Neural cell (in vitro differentiated cells): Measurements from ENCODE around the gene RHOH. TPM values are rescaled to one million over a fixed set of nuclear protein-coding genes. Genes with fewer than 3 reads are reported as not detected.

ENCODE experiments used
- H2AFZ ChIP-seq: fragments of 200-600, 300-800 bp; sonication (generic), shearing (Covaris generic); 2 replicates; pipeline ENCODE4 v1.6.0; 2014; ENCODE audit warnings: low read depth, mild to moderate bottlenecking, antibody characterized with exemption, low read length, moderate library complexity
- H3F3A ChIP-seq: fragments of 200-600 bp; shearing (Covaris generic); 2 replicates; pipeline ENCODE4 v1.6.1; 2016; ENCODE audit warnings: mild to moderate bottlenecking, moderate library complexity, mixed read lengths, antibody characterized with exemption, low read length; ENCODE audit not compliant: insufficient read depth, poor library complexity, severe bottlenecking
- H3K27ac ChIP-seq: fragments of 200-600, 300-800 bp; sonication (generic), shearing (Covaris generic); 2 replicates; pipeline ENCODE4 v1.5.1; 2014; ENCODE audit warnings: mild to moderate bottlenecking, low read length, moderate library complexity
- H3K27me3 ChIP-seq: fragments of 300-800, 200-600 bp; sonication (generic), shearing (Covaris generic); 2 replicates; pipeline ENCODE4 v1.6.0; 2014; ENCODE audit warnings: mild to moderate bottlenecking, low read depth, low read length, moderate library complexity; ENCODE audit not compliant: insufficient read depth
- H3K36me3 ChIP-seq: fragments of 300-800, 200-600 bp; sonication (generic), shearing (Covaris generic); 2 replicates; pipeline ENCODE4 v1.5.1; 2014; ENCODE audit warnings: mild to moderate bottlenecking, antibody characterized with exemption, low read length, moderate library complexity; ENCODE audit not compliant: insufficient read depth
- H3K4me2 ChIP-seq: fragments of 300-800, 200-600 bp; sonication (generic), shearing (Covaris generic); 2 replicates; pipeline ENCODE4 v1.6.0; 2014; ENCODE audit warnings: mild to moderate bottlenecking, low read length
- H3K4me3 ChIP-seq: fragments of 300-800, 200-600 bp; sonication (generic), shearing (Covaris generic); 2 replicates; pipeline ENCODE4 v1.5.1; 2014; ENCODE audit warnings: mild to moderate bottlenecking, low read length, moderate library complexity
- H3K79me2 ChIP-seq: fragments of 200-600 bp; shearing (Covaris generic); replicated peaks from 2 replicates; pipeline ENCODE4 v1.6.0; 2014; ENCODE audit warnings: mild to moderate bottlenecking, low read length, moderate library complexity; ENCODE audit not compliant: insufficient read depth
- H3K9ac ChIP-seq: fragments of 300-800, 200-600 bp; sonication (generic), shearing (Covaris generic); 2 replicates; pipeline ENCODE4 v1.6.1; 2016; ENCODE audit warnings: mild to moderate bottlenecking, low read length, mixed read lengths
- H3K9me2 ChIP-seq: fragments of 200-600 bp; shearing (Covaris generic); 2 replicates; pipeline ENCODE4 v1.6.1; 2016; ENCODE audit warnings: mild to moderate bottlenecking, low read length, mixed read lengths; ENCODE audit not compliant: insufficient read depth
- H3K9me3 ChIP-seq: fragments of 200-600, 300-800 bp; sonication (generic), shearing (Covaris generic); 2 replicates; pipeline ENCODE4 v1.6.1; 2016; ENCODE audit warnings: mild to moderate bottlenecking, mixed run types, low read length, moderate library complexity, mixed read lengths
- H4K20me1 ChIP-seq: fragments of 200-600 bp; shearing (Covaris generic); 2 replicates; pipeline ENCODE4 v1.6.1; 2016; ENCODE audit warnings: mild to moderate bottlenecking, mixed run types; ENCODE audit not compliant: insufficient read depth
- EP300 ChIP-seq: fragments of 450-650 bp; conservative IDR thresholded peaks from 2 replicates; pipeline ENCODE4 v1.6.1; 2014; ENCODE audit warnings: antibody characterized with exemption, mild to moderate bottlenecking, moderate library complexity; ENCODE audit not compliant: poor library complexity, severe bottlenecking
- EZH2 ChIP-seq: fragments of 200-600, 300-800 bp; shearing (Covaris generic), sonication (generic); IDR thresholded peaks from 2 replicates; pipeline ENCODE4 v1.6.1; 2014; ENCODE audit warnings: antibody characterized with exemption, low read length, borderline replicate concordance, mild to moderate bottlenecking; ENCODE audit not compliant: insufficient read depth, poor library complexity, severe bottlenecking
- MXI1 ChIP-seq: fragments of 450-650 bp; conservative IDR thresholded peaks from 2 replicates; pipeline ENCODE4 v1.6.1; 2014; ENCODE audit warnings: antibody characterized with exemption, mild to moderate bottlenecking; ENCODE audit not compliant: poor library complexity, severe bottlenecking
- POLR2AphosphoS5 ChIP-seq: IDR thresholded peaks from 2 replicates; pipeline ENCODE4 v1.6.1; 2012
- RAD21 ChIP-seq: fragments of 450-650 bp; conservative IDR thresholded peaks from 2 replicates; pipeline ENCODE4 v1.6.1; 2014; ENCODE audit warnings: antibody characterized with exemption, mild to moderate bottlenecking, moderate library complexity
- SMC3 ChIP-seq: fragments of 450-650 bp; conservative IDR thresholded peaks from 2 replicates; pipeline ENCODE4 v1.6.1; 2014; ENCODE audit warnings: antibody characterized with exemption, mild to moderate bottlenecking, moderate library complexity; ENCODE audit not compliant: poor library complexity
- TAF1 ChIP-seq: IDR thresholded peaks from 2 replicates; pipeline ENCODE4 v1.6.1; 2012; ENCODE audit warnings: low read depth
- polyA plus RNA-seq: library from polyadenylated mRNA; depleted of rRNA; stranded (reverse); fragments of >200 nt; gene quantifications from 2 replicates; pipeline ENCODE4 v1.2.3, GENCODE V29; 2014
- TF ChIP-seq, protein P1 (sequence below): fragments of 450-650 bp; IDR thresholded peaks from 2 replicates; pipeline ENCODE4 v1.5.1; 2014; ENCODE audit warnings: antibody characterized with exemption, mild to moderate bottlenecking, moderate library complexity; ENCODE audit not compliant: poor library complexity, severe bottlenecking
- TF ChIP-seq, protein P2 (sequence below): IDR thresholded peaks from 2 replicates; pipeline ENCODE4 v1.6.1; 2012; ENCODE audit warnings: borderline replicate concordance

The RHOH gene
- polyA plus RNA-seq, 1 donor from 2014 or later: not detected

DNA sequence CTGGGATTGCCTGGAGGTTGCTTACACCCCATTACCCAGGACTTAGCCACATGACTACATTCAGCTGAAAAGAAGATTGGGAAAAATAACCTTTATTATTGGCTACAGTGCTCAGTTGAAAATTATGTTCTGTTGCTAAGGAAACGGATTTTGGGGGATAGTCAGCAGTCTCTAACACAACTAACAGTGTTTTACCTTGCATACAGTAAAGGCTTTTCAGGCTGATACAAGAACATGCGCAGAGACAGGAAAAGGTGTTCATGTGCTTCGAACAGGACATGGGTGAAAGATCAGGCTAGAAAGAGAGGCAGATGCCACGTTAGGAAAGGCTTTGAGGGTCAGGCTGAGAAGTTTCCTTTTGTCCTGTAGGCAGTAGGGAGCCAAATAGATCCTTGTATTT is 14.8 kb upstream of the RHOH start:
- no peak overlapping the region for H3K9ac ChIP-seq
- H4K20me1 ChIP-seq: no peaks in the 10 kb centered on the region
- no peak overlapping the region for H3K4me2 ChIP-seq
- no peak overlapping the region for H3K4me3 ChIP-seq
- H3K36me3 ChIP-seq: no peaks in the 10 kb centered on the region
- no peak overlapping the region for H3K27ac ChIP-seq
- TF ChIP-seq, protein P1, sequence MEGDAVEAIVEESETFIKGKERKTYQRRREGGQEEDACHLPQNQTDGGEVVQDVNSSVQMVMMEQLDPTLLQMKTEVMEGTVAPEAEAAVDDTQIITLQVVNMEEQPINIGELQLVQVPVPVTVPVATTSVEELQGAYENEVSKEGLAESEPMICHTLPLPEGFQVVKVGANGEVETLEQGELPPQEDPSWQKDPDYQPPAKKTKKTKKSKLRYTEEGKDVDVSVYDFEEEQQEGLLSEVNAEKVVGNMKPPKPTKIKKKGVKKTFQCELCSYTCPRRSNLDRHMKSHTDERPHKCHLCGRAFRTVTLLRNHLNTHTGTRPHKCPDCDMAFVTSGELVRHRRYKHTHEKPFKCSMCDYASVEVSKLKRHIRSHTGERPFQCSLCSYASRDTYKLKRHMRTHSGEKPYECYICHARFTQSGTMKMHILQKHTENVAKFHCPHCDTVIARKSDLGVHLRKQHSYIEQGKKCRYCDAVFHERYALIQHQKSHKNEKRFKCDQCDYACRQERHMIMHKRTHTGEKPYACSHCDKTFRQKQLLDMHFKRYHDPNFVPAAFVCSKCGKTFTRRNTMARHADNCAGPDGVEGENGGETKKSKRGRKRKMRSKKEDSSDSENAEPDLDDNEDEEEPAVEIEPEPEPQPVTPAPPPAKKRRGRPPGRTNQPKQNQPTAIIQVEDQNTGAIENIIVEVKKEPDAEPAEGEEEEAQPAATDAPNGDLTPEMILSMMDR: no peak
- TF ChIP-seq MXI1 (no peak), EZH2 (no peak), EP300 (no peak), SMC3 (no peak)
- TF ChIP-seq, protein P2, sequence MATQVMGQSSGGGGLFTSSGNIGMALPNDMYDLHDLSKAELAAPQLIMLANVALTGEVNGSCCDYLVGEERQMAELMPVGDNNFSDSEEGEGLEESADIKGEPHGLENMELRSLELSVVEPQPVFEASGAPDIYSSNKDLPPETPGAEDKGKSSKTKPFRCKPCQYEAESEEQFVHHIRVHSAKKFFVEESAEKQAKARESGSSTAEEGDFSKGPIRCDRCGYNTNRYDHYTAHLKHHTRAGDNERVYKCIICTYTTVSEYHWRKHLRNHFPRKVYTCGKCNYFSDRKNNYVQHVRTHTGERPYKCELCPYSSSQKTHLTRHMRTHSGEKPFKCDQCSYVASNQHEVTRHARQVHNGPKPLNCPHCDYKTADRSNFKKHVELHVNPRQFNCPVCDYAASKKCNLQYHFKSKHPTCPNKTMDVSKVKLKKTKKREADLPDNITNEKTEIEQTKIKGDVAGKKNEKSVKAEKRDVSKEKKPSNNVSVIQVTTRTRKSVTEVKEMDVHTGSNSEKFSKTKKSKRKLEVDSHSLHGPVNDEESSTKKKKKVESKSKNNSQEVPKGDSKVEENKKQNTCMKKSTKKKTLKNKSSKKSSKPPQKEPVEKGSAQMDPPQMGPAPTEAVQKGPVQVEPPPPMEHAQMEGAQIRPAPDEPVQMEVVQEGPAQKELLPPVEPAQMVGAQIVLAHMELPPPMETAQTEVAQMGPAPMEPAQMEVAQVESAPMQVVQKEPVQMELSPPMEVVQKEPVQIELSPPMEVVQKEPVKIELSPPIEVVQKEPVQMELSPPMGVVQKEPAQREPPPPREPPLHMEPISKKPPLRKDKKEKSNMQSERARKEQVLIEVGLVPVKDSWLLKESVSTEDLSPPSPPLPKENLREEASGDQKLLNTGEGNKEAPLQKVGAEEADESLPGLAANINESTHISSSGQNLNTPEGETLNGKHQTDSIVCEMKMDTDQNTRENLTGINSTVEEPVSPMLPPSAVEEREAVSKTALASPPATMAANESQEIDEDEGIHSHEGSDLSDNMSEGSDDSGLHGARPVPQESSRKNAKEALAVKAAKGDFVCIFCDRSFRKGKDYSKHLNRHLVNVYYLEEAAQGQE: no peak
- H3F3A ChIP-seq: no peaks in the 10 kb centered on the region
- no peaks in the 10 kb centered on the region for H3K27me3 ChIP-seq
- no peaks in the 10 kb centered on the region for H3K9me3 ChIP-seq
- H3K9me2 ChIP-seq: no peaks in the 10 kb centered on the region
- no peaks in the 10 kb centered on the region for H3K79me2 ChIP-seq
- no peak overlapping the region for H2AFZ ChIP-seq

DNA sequence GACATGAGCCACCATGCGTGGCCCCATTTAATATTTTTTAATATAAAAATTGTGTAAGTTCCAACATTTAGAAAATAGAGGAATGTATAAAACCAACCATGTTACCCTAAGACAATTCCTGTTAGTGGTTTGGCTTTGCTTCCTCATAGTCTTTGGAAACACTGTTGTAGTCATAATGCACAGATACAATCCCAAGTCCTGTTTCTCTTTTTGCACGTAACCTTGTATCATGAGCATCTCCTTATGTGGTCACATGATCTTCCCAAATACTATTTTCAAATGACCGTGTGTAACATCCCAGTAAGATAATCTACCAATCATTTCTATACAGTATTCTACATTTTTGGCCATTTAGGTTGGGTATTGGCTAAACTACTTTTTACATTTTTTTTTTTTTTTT is 13.9 kb upstream of the RHOH start:
- Histone ChIP-seq H3K36me3 (no peaks in the 10 kb centered on the region), H4K20me1 (no peaks in the 10 kb centered on the region), H3K79me2 (no peaks in the 10 kb centered on the region), H2AFZ (no peak overlapping the region), H3K4me2 (no peak overlapping the region), H3F3A (no peaks in the 10 kb centered on the region), H3K27me3 (no peaks in the 10 kb centered on the region), H3K27ac (no peak overlapping the region), H3K9me2 (no peaks in the 10 kb centered on the region), H3K9ac (no peak overlapping the region), H3K4me3 (no peak overlapping the region), H3K9me3 (no peaks in the 10 kb centered on the region)
- TF ChIP-seq POLR2AphosphoS5: no peak

DNA sequence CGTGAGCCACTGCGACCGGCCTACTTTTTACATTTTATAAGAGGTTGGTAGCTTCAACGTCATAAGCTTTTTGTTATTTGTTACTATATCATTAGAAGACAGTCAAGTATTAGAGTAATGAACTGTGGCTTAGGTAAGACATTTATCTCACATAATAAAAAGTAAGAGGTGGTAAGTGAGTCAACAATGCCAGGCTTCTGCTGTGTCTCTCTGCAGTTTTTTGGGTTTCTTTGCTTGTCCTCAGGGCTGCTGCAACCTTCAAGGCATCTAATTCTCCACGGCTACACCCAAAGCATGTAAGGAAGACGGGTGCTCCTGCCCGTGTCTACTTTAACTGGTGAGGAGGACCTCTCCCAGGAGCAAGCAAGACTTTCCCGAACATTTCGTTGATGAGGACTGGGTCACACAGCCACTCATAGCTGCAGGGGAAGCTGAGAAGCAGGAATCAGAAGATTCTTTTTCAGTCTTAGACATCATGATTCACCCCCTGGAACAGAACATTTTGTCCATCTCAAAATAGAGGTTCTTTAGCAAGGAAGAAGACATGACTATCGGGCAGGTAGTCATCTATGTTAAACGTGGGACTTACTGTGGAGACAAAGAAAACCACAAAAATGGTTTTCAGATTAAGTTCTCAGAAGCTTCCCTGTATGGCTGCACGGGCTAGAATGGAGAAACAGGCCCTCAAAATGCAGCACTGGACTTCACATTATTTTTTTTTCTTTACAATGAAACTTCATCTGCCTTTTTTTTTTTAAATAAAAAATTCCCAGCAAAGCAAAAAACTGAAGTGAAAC is 13.0 kb upstream of the RHOH start:
- Histone ChIP-seq H3K36me3 (no peaks in the 10 kb centered on the region), H3K27ac (no peak overlapping the region), H3K9me3 (no peaks in the 10 kb centered on the region), H3F3A (no peaks in the 10 kb centered on the region), H3K9ac (no peak overlapping the region), H3K79me2 (no peaks in the 10 kb centered on the region), H3K4me2 (no peak overlapping the region), H2AFZ (no peak overlapping the region), H3K4me3 (no peak overlapping the region), H4K20me1 (no peaks in the 10 kb centered on the region), H3K9me2 (no peaks in the 10 kb centered on the region), H3K27me3 (no peaks in the 10 kb centered on the region)
- TF ChIP-seq MXI1: no peak
- TF ChIP-seq, protein P1: no peak
- TF ChIP-seq POLR2AphosphoS5: no peak
- TF ChIP-seq, protein P2: no peak
- TF ChIP-seq RAD21: no peak
- no peak for TF ChIP-seq TAF1
